GM19193 (cell line): Measurements from ENCODE around the gene MT1A.

Experiments
- POLR2A ChIP-seq: IDR thresholded peaks from 4 replicates; pipeline ENCODE4 v1.6.1; 2011; ENCODE audit not compliant: insufficient read depth, insufficient read length; ENCODE audit errors: extremely low read depth

Gene MT1A

GRCh38 chr16:56675685-56676210 is 37.3 kb downstream of the MT1A start:
- TF ChIP-seq POLR2A: no peak

DNA sequence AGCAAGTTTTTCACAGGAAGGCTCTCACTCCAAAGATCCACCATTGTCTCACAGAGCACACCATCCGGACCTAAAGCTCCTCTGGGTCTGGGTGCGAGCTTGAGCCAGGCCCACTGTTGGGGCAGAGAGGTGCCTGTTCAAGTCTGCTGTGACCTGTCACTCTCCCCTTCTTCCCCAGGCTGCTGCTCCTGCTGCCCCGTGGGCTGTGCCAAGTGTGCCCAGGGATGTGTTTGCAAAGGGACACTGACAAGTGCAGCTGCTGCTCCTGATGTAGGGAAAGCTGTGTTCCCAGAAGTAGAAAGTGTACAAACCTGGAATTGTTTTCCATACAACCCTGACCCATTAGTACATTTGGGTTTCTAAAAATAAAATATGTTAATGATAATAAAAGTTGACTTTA is 39.0 kb downstream of the MT1A start:
- no peak for TF ChIP-seq POLR2A

GRCh38 chr16:56679078-56679730 is 40.7 kb downstream of the MT1A start:
- no peak for TF ChIP-seq POLR2A

DNA sequence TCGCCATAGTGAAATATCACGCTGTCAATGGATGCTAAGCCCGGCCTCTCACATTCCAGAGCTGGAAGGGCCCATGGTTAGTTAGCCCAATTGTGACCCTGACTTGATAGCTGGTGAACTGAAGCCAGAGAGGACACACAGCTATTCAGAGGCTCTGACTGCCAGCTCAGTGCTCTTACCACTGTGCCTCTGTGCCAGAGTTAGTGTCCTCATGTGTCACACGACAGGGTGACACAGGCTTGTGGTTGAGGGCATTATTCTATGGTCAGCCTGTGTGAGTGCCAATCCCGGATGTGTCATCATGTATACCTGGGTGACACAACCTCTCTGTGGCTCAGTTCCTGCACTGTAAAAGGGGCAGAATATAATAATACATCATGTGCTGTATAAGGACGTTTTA is 41.4 kb downstream of the MT1A start:
- no peak for TF ChIP-seq POLR2A

GRCh38 chr16:56681939-56682702 is 43.7 kb downstream of the MT1A start, which contains the start of gene MT1X:
TSS of gene MT1X (plus strand) at chr16:56682470. CDS start at chr16:56682541, 71 bp downstream.
- peak; percentile 87 for TF ChIP-seq POLR2A

- TF ChIP-seq POLR2A: no peak
These were observed 44.4 kb downstream of the MT1A start for GRCh38 chr16:56682703-56683397.

- TF ChIP-seq POLR2A: no peak
These were observed 45.1 kb downstream of the MT1A start for GRCh38 chr16:56683424-56684172.

GRCh38 chr16:56684256-56684925 is 45.9 kb downstream of the MT1A start:
- TF ChIP-seq POLR2A: no peak

- no peak for TF ChIP-seq POLR2A
These were observed 46.6 kb downstream of the MT1A start for GRCh38 chr16:56684926-56685590.

- TF ChIP-seq POLR2A: no peak
These were observed 48.3 kb downstream of the MT1A start for GRCh38 chr16:56686758-56687157.

GRCh38 chr16:56688762-56689161 is 50.3 kb downstream of the MT1A start:
- TF ChIP-seq POLR2A: no peak

DNA sequence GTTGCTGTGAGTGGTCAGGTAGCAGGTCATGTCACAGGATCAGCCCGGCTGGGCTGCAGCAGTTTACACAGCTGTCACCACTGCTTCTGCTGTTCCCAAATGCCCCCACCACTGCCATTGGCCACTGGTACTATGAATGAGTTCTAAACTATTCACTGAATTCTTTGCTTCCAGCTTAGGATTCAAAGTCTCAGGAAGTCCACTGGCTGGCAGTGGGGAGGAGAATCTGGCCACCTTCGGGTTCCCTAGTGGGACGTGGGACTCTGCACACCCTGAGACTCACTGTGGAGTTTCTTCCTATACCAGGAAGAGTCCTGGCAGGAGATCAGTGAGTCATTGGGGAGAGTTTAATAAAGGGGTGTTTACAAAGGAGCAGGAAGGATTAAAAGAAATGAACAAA is 50.7 kb downstream of the MT1A start:
- no peak for TF ChIP-seq POLR2A
